Activated CD4-positive, alpha-beta T cell treated with anti-CD3 and anti-CD28 coated beads, Interleukin-2, amount 10 ng/mL, durations not matched to agents 24 days and 14 days (primary cell): ENCODE measurements around the gene NTN3. TPM values are rescaled to one million over a fixed set of nuclear protein-coding genes. Genes with fewer than 3 reads are reported as not detected.

Experiments used
- DNase-seq: peaks from one replicate; pipeline ENCODE4 v3.0.0; 2022
- H3K27ac Mint-ChIP-seq: one replicate; pipeline ENCODE4 v1.8.0; 2022; ENCODE audit warnings: mild to moderate bottlenecking, mixed read lengths
- H3K27me3 Mint-ChIP-seq: one replicate; pipeline ENCODE4 v1.8.0; 2022; ENCODE audit warnings: mixed read lengths
- H3K36me3 Mint-ChIP-seq: one replicate; pipeline ENCODE4 v1.8.0; 2022; ENCODE audit warnings: low read depth, mild to moderate bottlenecking, mixed read lengths
- H3K4me1 Mint-ChIP-seq: one replicate; pipeline ENCODE4 v1.8.0; 2021; ENCODE audit warnings: mixed read lengths
- H3K4me3 Mint-ChIP-seq: one replicate; pipeline ENCODE4 v1.8.0; 2022; ENCODE audit warnings: mild to moderate bottlenecking, moderate library complexity, mixed read lengths
- H3K9me3 Mint-ChIP-seq: one replicate; pipeline ENCODE4 v1.8.0; 2021; ENCODE audit warnings: mixed read lengths
- intact Hi-C: fragments of 100-400 bp; cut with micrococcal nuclease; formaldehyde crosslinking; loops from one replicate; pipeline ENCODE4 v1.15.1; 2023
- total RNA-seq: library from RNA; stranded (reverse); gene quantifications from 2 replicates; pipeline ENCODE4 v1.2.3, GENCODE V29; 2022

NTN3 gene
- total RNA-seq, 1 donor from 2014 or later = not detected

GRCh38 chr16:2483939-2484897, 13.1 kb downstream of the NTN3 start:
- Mint-ChIP-seq H3K9me3 (no peaks in the 10 kb centered on the region), H3K36me3 (no peaks in the 10 kb centered on the region), H3K27me3 (no peaks in the 10 kb centered on the region), H3K4me1 (peaks cover 13% of the 10 kb centered on the region), H3K4me3 (no peak overlapping the region), H3K27ac (no peak overlapping the region)
- intact Hi-C loops = no loop called here
- DNase-seq = no peak

GRCh38 chr16:2484898-2485508, 13.9 kb downstream of the NTN3 start:
- intact Hi-C loops = loop anchor here (5.0 kb wide), 1 partner anchor 143 kb away; the partner anchor contains the start of gene ABCA3
- Mint-ChIP-seq H3K9me3 (no peaks in the 10 kb centered on the region), H3K27ac (no peak overlapping the region), H3K27me3 (no peaks in the 10 kb centered on the region), H3K36me3 (no peaks in the 10 kb centered on the region), H3K4me1 (peaks cover 13% of the 10 kb centered on the region), H3K4me3 (no peak overlapping the region)
- no peak for DNase-seq

GRCh38 chr16:2485811-2486507, 14.9 kb downstream of the NTN3 start:
- Mint-ChIP-seq H3K4me3 (no peak overlapping the region), H3K27me3 (no peaks in the 10 kb centered on the region), H3K9me3 (no peaks in the 10 kb centered on the region), H3K36me3 (no peaks in the 10 kb centered on the region), H3K4me1 (peaks cover 13% of the 10 kb centered on the region), H3K27ac (no peak overlapping the region)
- intact Hi-C loops = loop anchor here (5.0 kb wide), 1 partner anchor 144 kb away; the partner anchor contains the start of gene ABCA3
- no peak for DNase-seq

- Mint-ChIP-seq H3K27me3 (no peaks in the 10 kb centered on the region), H3K4me1 (peaks cover 13% of the 10 kb centered on the region), H3K36me3 (no peaks in the 10 kb centered on the region), H3K4me3 (peak overlapping the region; percentile 65), H3K27ac (peak overlapping the region; percentile 69), H3K9me3 (no peaks in the 10 kb centered on the region)
- intact Hi-C loops = loop anchor here (5.0 kb wide), 1 partner anchor 145 kb away; the partner anchor contains the start of gene ABCA3
- DNase-seq = peak; percentile 90
These were observed 15.8 kb downstream of the NTN3 start for GRCh38 chr16:2486645-2487516.

- Mint-ChIP-seq H3K4me1 (peaks cover 13% of the 10 kb centered on the region), H3K9me3 (no peaks in the 10 kb centered on the region), H3K27me3 (no peaks in the 10 kb centered on the region), H3K36me3 (no peaks in the 10 kb centered on the region), H3K27ac (peak overlapping the region; percentile 69), H3K4me3 (peak overlapping the region; percentile 65)
- DNase-seq = no peak
- intact Hi-C loops = loop anchor here (5.0 kb wide), 1 partner anchor 145 kb away; the partner anchor contains the start of gene ABCA3
These were observed 16.4 kb downstream of the NTN3 start for GRCh38 chr16:2487517-2487842.

- H3K36me3 Mint-ChIP-seq = no peaks in the 10 kb centered on the region
- H3K9me3 Mint-ChIP-seq = no peaks in the 10 kb centered on the region
- H3K27me3 Mint-ChIP-seq = no peaks in the 10 kb centered on the region
- intact Hi-C loops = loop anchor here (5.0 kb wide), 1 partner anchor 146 kb away; the partner anchor contains the start of gene ABCA3
- peaks cover 13% of the 10 kb centered on the region for H3K4me1 Mint-ChIP-seq
- no peak overlapping the region for H3K27ac Mint-ChIP-seq
- no peak for DNase-seq
- no peak overlapping the region for H3K4me3 Mint-ChIP-seq
These were observed 16.9 kb downstream of the NTN3 start for GRCh38 chr16:2487903-2488531.

GRCh38 chr16:2489581-2489980, 18.5 kb downstream of the NTN3 start:
- H3K4me1 Mint-ChIP-seq = peaks cover 13% of the 10 kb centered on the region
- no peak overlapping the region for H3K27ac Mint-ChIP-seq
- H3K27me3 Mint-ChIP-seq = no peaks in the 10 kb centered on the region
- H3K4me3 Mint-ChIP-seq = no peak overlapping the region
- intact Hi-C loops = loop anchor here (5.0 kb wide), 1 partner anchor 147 kb away; the partner anchor contains the start of gene ABCA3
- DNase-seq = no peak
- no peaks in the 10 kb centered on the region for H3K36me3 Mint-ChIP-seq
- H3K9me3 Mint-ChIP-seq = no peaks in the 10 kb centered on the region

GRCh38 chr16:2490190-2491105, 19.4 kb downstream of the NTN3 start:
- no peak overlapping the region for H3K4me3 Mint-ChIP-seq
- intact Hi-C loops = no loop called here
- no peaks in the 10 kb centered on the region for H3K9me3 Mint-ChIP-seq
- no peak for DNase-seq
- no peaks in the 10 kb centered on the region for H3K36me3 Mint-ChIP-seq
- no peaks in the 10 kb centered on the region for H3K27me3 Mint-ChIP-seq
- peaks cover 13% of the 10 kb centered on the region for H3K4me1 Mint-ChIP-seq
- H3K27ac Mint-ChIP-seq = no peak overlapping the region

GRCh38 chr16:2492292-2492691, 21.2 kb downstream of the NTN3 start:
- no peaks in the 10 kb centered on the region for H3K9me3 Mint-ChIP-seq
- H3K27ac Mint-ChIP-seq = no peak overlapping the region
- no peaks in the 10 kb centered on the region for H3K36me3 Mint-ChIP-seq
- no peak for DNase-seq
- no peak overlapping the region for H3K4me3 Mint-ChIP-seq
- H3K4me1 Mint-ChIP-seq = peaks cover 6% of the 10 kb centered on the region
- no peaks in the 10 kb centered on the region for H3K27me3 Mint-ChIP-seq
- intact Hi-C loops = no loop called here

- no peak overlapping the region for H3K4me3 Mint-ChIP-seq
- no peaks in the 10 kb centered on the region for H3K36me3 Mint-ChIP-seq
- no peaks in the 10 kb centered on the region for H3K4me1 Mint-ChIP-seq
- no peak overlapping the region for H3K27ac Mint-ChIP-seq
- H3K27me3 Mint-ChIP-seq = no peaks in the 10 kb centered on the region
- DNase-seq = no peak
- intact Hi-C loops = no loop called here
- no peaks in the 10 kb centered on the region for H3K9me3 Mint-ChIP-seq
These were observed 22.5 kb downstream of the NTN3 start for GRCh38 chr16:2493605-2494004.

GRCh38 chr16:2494616-2495015, 23.5 kb downstream of the NTN3 start:
- Mint-ChIP-seq H3K27me3 (no peaks in the 10 kb centered on the region), H3K36me3 (no peaks in the 10 kb centered on the region), H3K9me3 (no peaks in the 10 kb centered on the region), H3K4me1 (no peaks in the 10 kb centered on the region), H3K4me3 (no peak overlapping the region), H3K27ac (no peak overlapping the region)
- intact Hi-C loops = no loop called here
- DNase-seq = no peak

- no peaks in the 10 kb centered on the region for H3K9me3 Mint-ChIP-seq
- intact Hi-C loops = no loop called here
- H3K27ac Mint-ChIP-seq = no peak overlapping the region
- no peaks in the 10 kb centered on the region for H3K4me1 Mint-ChIP-seq
- H3K36me3 Mint-ChIP-seq = no peaks in the 10 kb centered on the region
- H3K27me3 Mint-ChIP-seq = no peaks in the 10 kb centered on the region
- no peak overlapping the region for H3K4me3 Mint-ChIP-seq
- no peak for DNase-seq
These were observed 23.9 kb downstream of the NTN3 start for GRCh38 chr16:2495041-2495440.
